Astrocyte (in vitro differentiated cells and primary cell): Measurements from ENCODE around the gene UGT1A3.

ENCODE experiments used
- EZH2 ChIP-seq: IDR thresholded peaks from 2 replicates; pipeline ENCODE4 v1.6.1; 2012; ENCODE audit warnings: mild to moderate bottlenecking, low read length, inconsistent platforms; ENCODE audit not compliant: insufficient read depth
- TF ChIP-seq, protein P1 (sequence below): IDR thresholded peaks from 2 replicates; pipeline ENCODE4 v1.5.1; 2011; ENCODE audit warnings: low read depth, mild to moderate bottlenecking, inconsistent platforms, low read length, moderate library complexity; ENCODE audit not compliant: insufficient read depth

DNA sequence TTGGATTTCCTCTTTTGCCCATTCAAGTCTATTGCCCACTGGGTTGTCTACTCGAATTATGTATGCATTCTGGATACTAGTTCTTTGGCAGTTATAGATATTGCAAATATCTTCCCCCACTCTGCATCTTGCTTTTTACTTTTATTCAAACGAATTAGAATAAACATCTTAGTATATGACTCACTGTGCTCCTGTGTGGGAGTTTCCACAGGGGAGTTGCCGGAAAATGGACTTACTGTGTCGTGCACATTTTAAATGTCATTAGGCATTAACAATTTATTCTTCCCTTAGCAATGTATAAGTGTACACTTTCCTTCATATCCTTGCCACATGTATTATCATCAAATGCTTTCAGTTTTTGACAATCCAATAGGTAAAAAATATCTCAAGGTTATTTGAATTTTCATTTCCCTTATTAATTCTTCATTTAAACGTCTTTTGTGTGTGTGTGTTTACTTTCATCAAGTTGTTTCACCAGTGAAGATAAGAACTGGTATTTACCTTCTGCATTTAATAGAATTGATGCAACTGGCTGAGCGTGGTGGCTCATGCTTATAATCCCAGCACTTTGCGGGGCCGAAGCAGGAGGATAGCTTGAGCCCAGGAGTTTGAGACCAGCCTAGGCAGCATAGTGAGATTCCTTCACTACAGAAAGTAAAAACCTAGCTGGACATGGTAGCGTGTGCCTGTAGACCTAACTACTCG, 20.8 kb upstream of the UGT1A3 start:
- TF ChIP-seq, protein P1, sequence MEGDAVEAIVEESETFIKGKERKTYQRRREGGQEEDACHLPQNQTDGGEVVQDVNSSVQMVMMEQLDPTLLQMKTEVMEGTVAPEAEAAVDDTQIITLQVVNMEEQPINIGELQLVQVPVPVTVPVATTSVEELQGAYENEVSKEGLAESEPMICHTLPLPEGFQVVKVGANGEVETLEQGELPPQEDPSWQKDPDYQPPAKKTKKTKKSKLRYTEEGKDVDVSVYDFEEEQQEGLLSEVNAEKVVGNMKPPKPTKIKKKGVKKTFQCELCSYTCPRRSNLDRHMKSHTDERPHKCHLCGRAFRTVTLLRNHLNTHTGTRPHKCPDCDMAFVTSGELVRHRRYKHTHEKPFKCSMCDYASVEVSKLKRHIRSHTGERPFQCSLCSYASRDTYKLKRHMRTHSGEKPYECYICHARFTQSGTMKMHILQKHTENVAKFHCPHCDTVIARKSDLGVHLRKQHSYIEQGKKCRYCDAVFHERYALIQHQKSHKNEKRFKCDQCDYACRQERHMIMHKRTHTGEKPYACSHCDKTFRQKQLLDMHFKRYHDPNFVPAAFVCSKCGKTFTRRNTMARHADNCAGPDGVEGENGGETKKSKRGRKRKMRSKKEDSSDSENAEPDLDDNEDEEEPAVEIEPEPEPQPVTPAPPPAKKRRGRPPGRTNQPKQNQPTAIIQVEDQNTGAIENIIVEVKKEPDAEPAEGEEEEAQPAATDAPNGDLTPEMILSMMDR = no peak
- TF ChIP-seq EZH2 = no peak
